ENCODE measurements around the gene EIF4H. TPM values are rescaled to one million over a fixed set of nuclear protein-coding genes. Genes with fewer than 3 reads are reported as not detected.

EIF4H gene
- total RNA-seq, 3 donors from 2014 or later = 231 to 278 (median 274) TPM

DNA sequence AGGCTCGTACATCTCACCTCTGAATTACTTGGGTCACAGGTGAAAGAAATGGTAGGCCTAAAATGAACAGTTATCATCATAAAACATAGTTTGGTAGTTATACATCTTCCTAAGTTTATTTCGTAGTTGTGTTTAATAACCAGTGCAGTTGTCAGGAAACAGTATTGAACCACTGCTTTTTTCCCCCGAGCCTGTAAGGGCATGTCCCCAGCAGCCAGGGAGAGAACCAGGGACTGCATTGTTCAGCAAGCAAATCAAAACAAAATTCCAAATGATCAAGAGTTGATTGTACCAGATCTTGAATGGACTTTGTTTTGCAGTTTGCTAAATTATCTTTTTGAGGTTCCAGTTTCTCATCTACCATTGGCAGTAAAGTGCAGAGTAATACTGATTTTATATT is 2.4 kb downstream of the EIF4H start:
- H3K36me3 ChIP-seq (ENCODE audit: low read depth) = no peaks in the 10 kb centered on the region
- no peak for ATAC-seq
- H3K4me3 ChIP-seq = no peak overlapping the region
- no peaks in the 10 kb centered on the region for H3K9me3 ChIP-seq
- TF ChIP-seq, protein P1, sequence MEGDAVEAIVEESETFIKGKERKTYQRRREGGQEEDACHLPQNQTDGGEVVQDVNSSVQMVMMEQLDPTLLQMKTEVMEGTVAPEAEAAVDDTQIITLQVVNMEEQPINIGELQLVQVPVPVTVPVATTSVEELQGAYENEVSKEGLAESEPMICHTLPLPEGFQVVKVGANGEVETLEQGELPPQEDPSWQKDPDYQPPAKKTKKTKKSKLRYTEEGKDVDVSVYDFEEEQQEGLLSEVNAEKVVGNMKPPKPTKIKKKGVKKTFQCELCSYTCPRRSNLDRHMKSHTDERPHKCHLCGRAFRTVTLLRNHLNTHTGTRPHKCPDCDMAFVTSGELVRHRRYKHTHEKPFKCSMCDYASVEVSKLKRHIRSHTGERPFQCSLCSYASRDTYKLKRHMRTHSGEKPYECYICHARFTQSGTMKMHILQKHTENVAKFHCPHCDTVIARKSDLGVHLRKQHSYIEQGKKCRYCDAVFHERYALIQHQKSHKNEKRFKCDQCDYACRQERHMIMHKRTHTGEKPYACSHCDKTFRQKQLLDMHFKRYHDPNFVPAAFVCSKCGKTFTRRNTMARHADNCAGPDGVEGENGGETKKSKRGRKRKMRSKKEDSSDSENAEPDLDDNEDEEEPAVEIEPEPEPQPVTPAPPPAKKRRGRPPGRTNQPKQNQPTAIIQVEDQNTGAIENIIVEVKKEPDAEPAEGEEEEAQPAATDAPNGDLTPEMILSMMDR (IDR thresholded peaks at IDR 0.05) = no peak
- DNase-seq = no peak
- H3K4me1 ChIP-seq (ENCODE audit: low read depth) = peaks cover 70% of the 10 kb centered on the region
- intact Hi-C loops (cut with DNase I, micrococcal nuclease) = no loop called here

DNA sequence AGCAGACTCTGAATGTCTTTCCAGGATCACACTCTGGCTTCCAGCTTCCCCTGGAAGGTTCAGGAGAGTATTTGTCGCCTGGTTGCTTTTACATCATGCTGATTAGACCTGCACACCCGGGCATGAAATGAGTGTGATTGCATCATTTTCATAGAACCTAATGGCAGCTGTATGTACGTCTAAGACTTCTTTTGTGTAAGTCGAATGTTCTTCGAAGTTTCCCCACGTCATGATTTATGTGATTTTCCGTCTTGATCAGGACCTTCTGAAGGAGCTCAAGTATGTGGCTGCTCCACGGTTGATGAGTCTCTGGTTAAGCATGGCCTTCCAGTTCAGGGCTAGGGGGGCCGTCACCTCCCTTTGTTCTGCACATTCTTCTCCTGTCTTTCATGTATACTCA is 4.5 kb downstream of the EIF4H start:
- Histone ChIP-seq H3K36me3 (ENCODE audit: low read depth) (no peaks in the 10 kb centered on the region), H3K9me3 (no peaks in the 10 kb centered on the region), H3K4me3 (no peak overlapping the region), H3K4me1 (ENCODE audit: low read depth) (peaks cover 83% of the 10 kb centered on the region)
- TF ChIP-seq, protein P1 (IDR thresholded peaks at IDR 0.05) = no peak
- no peak for DNase-seq
- ATAC-seq = no peak
- intact Hi-C loops (cut with DNase I, micrococcal nuclease) = no loop called here

DNA sequence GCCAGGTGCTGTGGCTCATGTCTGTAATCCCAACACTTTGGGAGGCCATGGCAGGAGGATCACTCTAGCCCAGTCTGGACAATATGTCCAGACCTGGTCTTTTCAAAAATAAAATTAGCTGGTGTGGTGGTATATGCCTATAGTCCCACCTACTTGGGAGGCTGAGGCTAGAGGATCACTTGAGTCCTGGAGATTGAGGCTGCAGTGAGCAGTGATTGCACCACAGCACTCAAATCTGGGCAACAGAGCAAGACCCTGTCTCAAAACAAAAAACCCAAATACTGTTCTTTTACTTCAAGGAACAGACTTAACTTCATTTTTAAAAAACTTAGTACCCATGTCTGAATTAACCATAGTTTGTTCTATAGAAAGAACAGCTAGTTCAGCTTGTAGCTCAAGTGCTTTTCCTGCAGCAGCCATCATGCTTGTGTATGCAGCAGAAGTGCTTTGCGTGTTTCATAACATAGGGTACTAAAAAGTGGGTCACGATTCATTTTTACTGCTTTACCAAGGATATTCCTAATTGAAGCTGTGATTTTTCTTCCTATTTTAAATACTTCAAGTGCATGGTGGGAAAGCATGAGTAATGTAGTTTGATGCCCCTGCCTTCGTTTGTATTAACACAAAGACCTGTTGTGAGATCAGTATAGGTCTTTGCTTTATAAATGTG is 5.9 kb downstream of the EIF4H start:
- Histone ChIP-seq H3K9me3 (no peaks in the 10 kb centered on the region), H3K4me3 (no peak overlapping the region), H3K4me1 (ENCODE audit: low read depth) (peaks cover 97% of the 10 kb centered on the region), H3K36me3 (ENCODE audit: low read depth) (no peaks in the 10 kb centered on the region)
- no peak for ATAC-seq
- TF ChIP-seq, protein P1 (IDR thresholded peaks at IDR 0.05) = no peak
- no peak for DNase-seq
- intact Hi-C loops (cut with DNase I, micrococcal nuclease) = loop anchor here in 1 of 2 donors (10.0 kb wide), 1 partner anchor 115 kb away; no protein-coding TSS in a partner anchor

DNA sequence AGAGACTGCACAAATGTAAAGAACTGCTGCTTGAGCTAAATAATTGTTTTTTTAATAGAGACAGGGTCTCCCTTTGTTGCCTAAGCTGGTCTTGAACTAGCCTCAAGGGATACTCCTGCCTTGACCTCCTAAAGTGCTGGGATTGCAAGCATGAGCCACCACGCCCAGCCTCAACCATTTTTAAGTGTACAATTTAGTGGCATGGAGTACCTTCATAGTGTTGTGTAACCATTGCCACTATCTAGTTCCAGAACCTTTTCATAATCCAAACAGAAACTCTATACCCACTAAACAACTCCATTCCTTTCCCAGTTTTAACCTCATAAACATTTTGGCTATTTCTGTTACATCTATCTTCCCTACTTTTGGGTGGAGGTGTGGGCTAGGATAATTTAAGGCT is 6.7 kb downstream of the EIF4H start:
- intact Hi-C loops (cut with DNase I, micrococcal nuclease) = loop anchor here in 1 of 2 donors (10.0 kb wide), 1 partner anchor 116 kb away; no protein-coding TSS in a partner anchor
- ATAC-seq = no peak
- TF ChIP-seq, protein P1 (IDR thresholded peaks at IDR 0.05) = no peak
- H3K36me3 ChIP-seq (ENCODE audit: low read depth) = no peaks in the 10 kb centered on the region
- H3K4me1 ChIP-seq (ENCODE audit: low read depth) = peaks cover 97% of the 10 kb centered on the region
- no peaks in the 10 kb centered on the region for H3K9me3 ChIP-seq
- no peak for DNase-seq
- H3K4me3 ChIP-seq = no peak overlapping the region

DNA sequence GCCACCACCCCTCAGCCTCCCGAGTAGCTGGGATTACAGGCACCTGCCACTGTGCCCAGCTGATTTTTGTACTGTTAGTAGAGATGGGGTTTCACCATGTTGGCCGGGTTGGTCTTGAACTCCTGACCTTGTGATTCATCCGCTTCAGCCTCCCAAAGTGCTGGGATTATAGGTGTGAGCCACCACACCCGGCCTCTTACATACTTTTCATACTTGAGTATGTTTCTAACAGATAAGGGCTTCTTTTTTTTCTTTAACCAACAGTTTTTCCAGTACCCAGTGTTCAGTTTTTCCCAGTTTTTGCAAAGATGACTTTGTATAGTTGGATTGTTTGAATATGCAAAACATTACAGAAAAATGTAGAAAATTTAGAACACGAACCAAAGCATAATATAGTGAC is 7.7 kb downstream of the EIF4H start:
- Histone ChIP-seq H3K36me3 (ENCODE audit: low read depth) (no peaks in the 10 kb centered on the region), H3K4me1 (ENCODE audit: low read depth) (peaks cover 89% of the 10 kb centered on the region), H3K9me3 (no peaks in the 10 kb centered on the region), H3K4me3 (no peak overlapping the region)
- ATAC-seq (no peak), DNase-seq (no peak)
- TF ChIP-seq, protein P1 (IDR thresholded peaks at IDR 0.05) = no peak
- intact Hi-C loops (cut with DNase I, micrococcal nuclease) = loop anchor here in 1 of 2 donors (10.0 kb wide), 1 partner anchor 117 kb away; no protein-coding TSS in a partner anchor
